B cell (primary cell): Measurements from ENCODE around the gene FBLN2.

Source experiments
- CTCF ChIP-seq: fragments of 200-600 bp; IDR thresholded peaks from one replicate; pipeline ENCODE4 v1.8.0; 2022; ENCODE audit warnings: antibody characterized with exemption, mild to moderate bottlenecking
- EZH2 ChIP-seq: IDR thresholded peaks from 2 replicates; pipeline ENCODE4 v1.6.1; 2012; ENCODE audit warnings: borderline replicate concordance, low read depth, mild to moderate bottlenecking, moderate library complexity, low read length; ENCODE audit not compliant: insufficient read depth, poor library complexity, severe bottlenecking

GRCh38 chr3:13623101-13623654, 74.3 kb downstream of the FBLN2 start:
- TF ChIP-seq CTCF (no peak), EZH2 (no peak)
